Germinal center (tissue), 1 donor: Measurements from ENCODE around the gene SSBP3.

Experiments used
- DNase-seq: peaks from one replicate; pipeline ENCODE4 v3.0.0; 2012; ENCODE audit warnings: mixed read lengths, low spot score

Gene SSBP3

DNA sequence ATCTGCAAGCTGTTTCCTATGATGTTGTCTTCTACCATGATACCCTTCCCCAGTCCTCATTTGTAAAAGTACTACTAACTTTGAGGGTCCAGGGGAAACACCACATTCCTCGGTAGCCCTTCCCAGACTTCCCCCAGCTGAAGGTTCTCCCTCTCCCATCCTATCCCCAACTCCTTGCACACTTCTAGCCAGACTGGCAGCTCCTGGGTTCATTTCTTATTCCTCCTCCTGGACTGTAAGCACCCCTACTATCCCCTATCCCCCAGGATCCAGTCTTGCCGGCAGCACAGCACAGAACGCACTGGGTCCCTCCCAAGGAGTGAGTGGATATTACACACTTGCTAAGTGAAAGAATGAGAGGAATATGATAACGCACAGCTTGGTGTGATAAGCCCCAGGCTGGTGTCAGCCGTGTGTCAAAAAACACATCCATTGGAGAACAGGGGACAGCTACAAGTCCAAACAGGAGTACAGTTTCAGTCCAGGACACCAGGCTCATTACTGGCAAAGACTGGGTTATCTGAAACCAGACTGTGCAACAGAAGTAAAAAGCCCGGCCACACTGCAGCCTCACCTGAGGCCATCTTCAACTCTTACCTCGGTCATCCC, 100.2 kb downstream of the SSBP3 start:
- no peak for DNase-seq

DNA sequence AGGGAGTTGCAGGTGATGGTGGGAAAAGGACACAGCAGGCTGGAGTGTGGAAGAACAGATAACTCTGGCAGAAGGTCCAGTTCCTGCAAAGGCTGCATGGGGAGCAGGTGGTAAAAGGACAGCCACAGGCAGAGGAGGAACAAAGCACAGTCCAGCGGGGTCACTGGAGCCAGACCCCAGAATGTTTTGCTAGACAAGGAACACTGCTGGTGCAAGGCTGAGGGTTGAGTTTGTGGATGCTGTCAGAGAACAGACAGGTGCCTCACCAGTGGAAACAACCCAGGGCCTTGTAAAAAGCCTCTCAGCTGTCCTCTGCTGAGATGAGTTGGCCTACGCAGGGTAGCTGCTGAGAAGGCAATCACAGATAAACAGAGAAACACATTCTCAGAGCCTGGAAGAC, 101.7 kb downstream of the SSBP3 start:
- DNase-seq, result no peak

- no peak for DNase-seq
Observed at GRCh38 chr1:54302951-54303843, 103.0 kb downstream of the SSBP3 start.

DNA sequence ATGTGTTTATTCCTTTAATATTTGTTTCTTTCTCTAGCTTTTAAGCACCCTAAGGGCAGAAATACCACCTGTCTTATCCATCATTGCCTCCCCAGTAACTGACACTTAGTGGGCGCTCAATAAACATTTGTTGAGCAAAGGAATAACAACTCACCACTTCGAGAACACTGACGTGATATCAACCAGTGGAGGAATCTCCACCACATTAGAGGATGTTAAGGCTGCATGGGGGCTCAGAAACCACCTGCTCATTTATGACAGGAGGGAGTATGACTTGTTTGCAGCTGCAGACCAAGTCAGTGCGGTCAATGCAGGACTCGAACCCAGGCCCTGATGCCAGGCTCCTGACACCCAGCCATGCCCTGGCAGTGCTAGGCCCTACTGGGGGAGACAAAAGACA, 103.6 kb downstream of the SSBP3 start:
- no peak for DNase-seq

GRCh38 chr1:54301497-54301896, 104.7 kb downstream of the SSBP3 start:
- no peak for DNase-seq

DNA sequence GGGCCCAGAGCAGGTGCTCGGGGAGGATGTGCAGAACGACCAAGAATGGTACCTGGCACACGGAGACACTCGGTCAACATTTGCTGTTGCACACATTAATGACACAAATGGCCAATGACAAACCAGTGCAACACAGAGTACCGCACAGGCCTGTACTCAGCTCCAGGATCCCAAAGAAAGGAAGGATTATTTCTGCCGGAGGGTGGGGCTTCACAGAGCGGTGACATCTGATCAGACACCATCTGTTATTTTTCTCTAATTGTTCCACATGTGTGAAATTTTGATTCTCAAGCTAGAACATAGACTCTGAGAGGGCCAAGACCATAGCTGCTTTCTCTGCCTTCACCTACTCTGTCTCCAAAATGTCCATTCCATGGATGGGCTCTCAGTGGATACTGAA, 105.8 kb downstream of the SSBP3 start:
- no peak for DNase-seq

- DNase-seq, result no peak
Observed at GRCh38 chr1:54299037-54299436, 107.2 kb downstream of the SSBP3 start.

DNA sequence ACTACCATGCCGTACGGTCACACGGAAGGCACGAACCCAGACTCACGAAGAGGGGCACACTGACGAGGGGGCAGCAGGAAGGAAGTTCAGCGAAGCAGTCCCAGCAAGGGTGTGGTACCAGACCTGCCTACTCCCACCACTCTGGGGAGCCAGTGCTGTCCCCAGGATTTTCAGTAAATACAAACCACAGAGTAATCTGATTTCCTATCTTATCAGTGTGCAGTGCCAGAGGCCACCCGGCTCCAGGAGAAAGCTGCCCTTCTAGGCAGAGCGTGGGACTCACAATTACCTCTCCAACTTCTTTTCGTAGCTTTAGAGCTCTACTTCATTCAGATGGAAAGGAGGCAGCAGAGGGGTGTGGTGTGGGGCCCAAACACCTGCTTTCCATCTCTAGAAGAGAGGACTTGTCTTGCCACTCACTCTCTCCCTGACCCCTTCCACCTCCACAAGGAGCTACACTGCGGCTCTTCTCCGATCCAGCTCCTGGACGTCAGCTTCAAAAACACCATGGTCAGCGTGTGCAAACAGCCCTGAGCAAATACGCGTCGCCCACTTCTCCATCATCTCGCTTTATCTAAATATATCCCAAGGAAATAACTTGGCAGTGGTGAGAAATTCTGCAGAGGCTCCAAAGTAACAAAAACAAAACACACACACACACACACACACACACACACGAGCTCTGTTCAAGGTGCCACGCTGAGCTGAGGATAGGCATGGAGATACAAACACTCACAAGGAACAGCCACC, 107.7 kb downstream of the SSBP3 start:
- no peak for DNase-seq

DNA sequence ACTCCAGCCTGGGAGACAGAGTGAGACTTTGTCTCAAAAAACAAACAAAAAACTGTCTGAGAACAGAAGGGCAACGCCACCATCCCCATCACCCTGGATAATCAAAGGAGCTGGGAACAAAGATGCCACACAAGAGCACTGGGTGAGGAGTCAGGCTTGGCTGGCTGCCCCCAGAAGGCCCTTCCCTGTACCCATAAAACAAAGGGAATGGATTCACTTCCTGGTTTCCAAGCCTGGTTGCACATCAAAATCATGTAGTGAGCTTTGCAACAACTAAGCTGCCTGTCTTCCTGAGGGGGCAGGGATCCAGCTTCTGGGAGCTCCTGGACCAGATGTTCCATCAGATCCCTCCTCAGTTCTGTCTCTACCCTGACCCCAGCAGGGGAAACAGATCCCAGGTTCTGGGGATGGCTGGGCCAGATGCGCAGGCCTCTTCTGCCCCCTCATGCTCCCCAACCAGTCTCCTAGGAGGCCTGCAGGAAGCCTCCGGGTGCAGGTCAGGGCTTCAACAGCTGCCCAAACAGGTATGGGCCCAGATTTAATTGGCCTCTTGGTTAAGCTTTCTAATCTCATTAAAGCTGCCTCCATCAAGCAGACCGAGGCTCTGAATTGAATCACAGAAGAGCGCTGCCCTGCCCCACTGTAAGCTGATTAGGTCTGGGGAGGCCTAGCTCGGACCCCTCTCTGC, 108.5 kb downstream of the SSBP3 start:
- no peak for DNase-seq

DNA sequence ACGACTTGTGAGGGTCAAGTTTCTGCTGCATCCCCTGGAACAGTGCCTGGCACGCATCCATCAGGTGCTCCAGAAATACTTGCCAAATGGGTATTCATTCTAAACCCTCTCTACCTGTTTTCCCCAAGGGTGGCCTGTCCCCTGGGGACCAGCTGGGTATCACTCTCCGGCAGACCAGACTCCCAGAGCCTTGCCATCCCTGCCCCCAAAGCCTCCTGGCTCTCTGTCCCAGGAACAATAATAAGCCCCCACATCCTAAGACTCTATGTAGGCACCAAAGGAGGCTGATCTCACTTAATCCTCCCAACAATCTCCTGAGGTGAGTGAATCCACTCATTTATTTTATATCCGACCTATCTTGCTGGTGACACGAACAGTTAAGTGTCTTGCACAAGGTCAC, 109.5 kb downstream of the SSBP3 start:
- DNase-seq, result no peak

- no peak for DNase-seq
Observed at GRCh38 chr1:54294887-54295286, 111.3 kb downstream of the SSBP3 start.

- no peak for DNase-seq
Observed at GRCh38 chr1:54292002-54292911, 113.9 kb downstream of the SSBP3 start.

DNA sequence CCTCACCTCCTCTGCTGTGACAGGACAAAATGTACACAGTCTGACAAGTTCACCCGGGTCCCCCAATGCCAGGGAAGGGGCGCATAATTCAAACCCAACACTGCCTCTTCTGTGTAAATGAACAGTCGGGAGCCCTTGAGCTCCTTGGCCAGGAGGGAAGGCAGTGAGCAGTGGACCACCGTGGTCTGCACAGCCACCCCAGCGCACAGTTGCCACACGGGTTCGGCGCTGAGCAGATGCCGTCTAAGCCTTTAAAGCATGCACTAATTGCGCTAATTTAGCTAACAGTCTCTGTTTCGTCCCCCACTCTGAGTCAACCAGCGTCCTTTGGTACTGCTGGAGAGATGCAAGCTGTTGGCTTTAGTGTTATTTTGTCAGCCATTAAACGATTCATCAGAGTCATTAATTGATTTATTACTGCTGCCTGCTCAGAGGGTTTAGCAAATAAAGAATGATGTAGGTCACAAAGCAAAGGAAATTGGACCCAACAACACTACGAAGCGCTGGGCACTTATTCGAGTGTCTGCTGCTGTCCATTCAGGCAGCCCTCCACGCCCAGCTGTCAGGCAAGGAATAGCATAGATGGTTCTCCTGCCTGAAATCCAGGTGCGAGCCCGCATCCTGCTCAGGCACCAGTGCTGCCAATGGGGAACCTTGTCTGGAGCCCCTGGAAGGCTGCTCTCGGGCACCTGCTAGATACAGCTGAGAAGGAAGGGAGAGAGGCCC, 114.8 kb downstream of the SSBP3 start:
- no peak for DNase-seq

GRCh38 chr1:54290506-54291184, 115.5 kb downstream of the SSBP3 start:
- no peak for DNase-seq

GRCh38 chr1:54289712-54290233, 116.4 kb downstream of the SSBP3 start:
- no peak for DNase-seq

GRCh38 chr1:54287801-54288211, 118.4 kb downstream of the SSBP3 start:
- DNase-seq, result no peak

GRCh38 chr1:54287176-54287650, 119.0 kb downstream of the SSBP3 start:
- DNase-seq, result no peak

DNA sequence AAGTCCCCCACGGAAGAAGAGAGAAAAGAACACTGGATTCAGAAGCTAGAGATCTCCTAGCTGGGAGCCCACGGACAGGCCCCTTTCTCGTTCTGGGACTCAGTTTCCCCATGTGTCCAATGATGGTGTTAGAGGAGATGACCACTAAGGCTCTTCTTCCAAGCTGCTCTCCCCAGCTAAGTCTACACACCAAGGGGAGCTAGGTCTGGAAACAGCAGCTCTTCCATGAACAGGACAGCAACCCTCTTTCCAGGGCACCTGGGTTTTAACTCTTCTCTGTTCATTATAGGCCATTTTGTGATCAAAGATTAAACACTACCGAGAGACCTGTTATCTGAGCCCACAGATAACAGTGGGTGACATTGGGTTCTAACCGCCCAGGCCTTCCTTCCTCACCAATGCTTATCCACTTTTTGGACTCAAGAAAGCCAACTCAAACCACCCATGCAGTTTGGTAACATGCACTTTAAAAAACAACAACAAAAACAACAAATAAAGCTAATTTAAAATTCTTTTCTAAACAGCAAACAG, 120.3 kb downstream of the SSBP3 start:
- DNase-seq, result no peak
